WERI-Rb-1 (cell line): ENCODE data around the gene ZBTB3.
"Not testable (repeated sequence)": the region's sequence is repeated elsewhere in the genome, so short reads cannot be mapped to it uniquely, and the experiment has no call there.

Experiments
- DNase-seq: peaks from one replicate; pipeline ENCODE4 v3.0.0-alpha.2; 2020
- H3K27ac ChIP-seq: fragments of 250-450 bp; sonication (Bioruptor Pico); 2 replicates; pipeline ENCODE4 v1.5.1; 2020; ENCODE audit warnings: mild to moderate bottlenecking, moderate library complexity
- H3K27me3 ChIP-seq: fragments of 250-450 bp; sonication (Bioruptor Pico); 2 replicates; pipeline ENCODE4 v1.5.1; 2021; ENCODE audit warnings: mild to moderate bottlenecking, low read depth, moderate library complexity; ENCODE audit not compliant: insufficient read depth, severe bottlenecking
- H3K36me3 ChIP-seq: fragments of 250-450 bp; sonication (Bioruptor Pico); 2 replicates; pipeline ENCODE4 v1.5.1; 2020; ENCODE audit warnings: mild to moderate bottlenecking, moderate library complexity
- H3K4me3 ChIP-seq: 2 replicates; pipeline ENCODE4 v1.5.1; 2011; ENCODE audit warnings: low read depth, mild to moderate bottlenecking, control low read depth, low read length
- H3K9me3 ChIP-seq: fragments of 250-450 bp; sonication (Bioruptor Pico); 2 replicates; pipeline ENCODE4 v1.5.1; 2021; ENCODE audit warnings: mild to moderate bottlenecking, moderate library complexity; ENCODE audit not compliant: severe bottlenecking
- TF ChIP-seq, protein P1 (sequence below): IDR thresholded peaks from 2 replicates; pipeline ENCODE4 v1.5.1; 2011; ENCODE audit warnings: low read depth, mild to moderate bottlenecking, control low read depth, inconsistent platforms, low read length

The ZBTB3 gene

DNA sequence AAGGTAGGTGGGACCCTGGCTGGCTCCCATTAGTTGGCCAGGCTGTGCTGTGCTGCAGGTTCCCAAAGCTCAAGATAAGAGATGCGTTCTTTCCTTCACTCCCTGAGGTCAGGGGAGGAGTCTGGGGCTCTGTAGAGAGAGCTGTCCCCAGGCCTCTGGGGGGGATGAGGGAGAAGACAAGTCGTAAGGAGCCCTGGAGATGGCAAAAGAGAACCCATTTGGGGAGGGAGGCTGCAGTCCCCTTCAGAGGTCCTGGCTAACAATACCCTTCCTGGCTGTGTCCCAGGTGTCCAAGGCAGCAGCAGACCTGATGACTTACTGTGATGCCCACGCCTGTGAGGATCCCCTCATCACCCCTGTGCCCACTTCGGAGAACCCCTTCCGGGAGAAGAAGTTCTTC is 45.6 kb downstream of the ZBTB3 start:
- no peak overlapping the region for H3K4me3 ChIP-seq
- no peak for DNase-seq
- H3K9me3 ChIP-seq, result no peaks in the 10 kb centered on the region
- no peaks in the 10 kb centered on the region for H3K27me3 ChIP-seq
- peak overlapping the region; percentile 87 for H3K27ac ChIP-seq
- peaks cover 62% of the 10 kb centered on the region for H3K36me3 ChIP-seq
- TF ChIP-seq, protein P1, sequence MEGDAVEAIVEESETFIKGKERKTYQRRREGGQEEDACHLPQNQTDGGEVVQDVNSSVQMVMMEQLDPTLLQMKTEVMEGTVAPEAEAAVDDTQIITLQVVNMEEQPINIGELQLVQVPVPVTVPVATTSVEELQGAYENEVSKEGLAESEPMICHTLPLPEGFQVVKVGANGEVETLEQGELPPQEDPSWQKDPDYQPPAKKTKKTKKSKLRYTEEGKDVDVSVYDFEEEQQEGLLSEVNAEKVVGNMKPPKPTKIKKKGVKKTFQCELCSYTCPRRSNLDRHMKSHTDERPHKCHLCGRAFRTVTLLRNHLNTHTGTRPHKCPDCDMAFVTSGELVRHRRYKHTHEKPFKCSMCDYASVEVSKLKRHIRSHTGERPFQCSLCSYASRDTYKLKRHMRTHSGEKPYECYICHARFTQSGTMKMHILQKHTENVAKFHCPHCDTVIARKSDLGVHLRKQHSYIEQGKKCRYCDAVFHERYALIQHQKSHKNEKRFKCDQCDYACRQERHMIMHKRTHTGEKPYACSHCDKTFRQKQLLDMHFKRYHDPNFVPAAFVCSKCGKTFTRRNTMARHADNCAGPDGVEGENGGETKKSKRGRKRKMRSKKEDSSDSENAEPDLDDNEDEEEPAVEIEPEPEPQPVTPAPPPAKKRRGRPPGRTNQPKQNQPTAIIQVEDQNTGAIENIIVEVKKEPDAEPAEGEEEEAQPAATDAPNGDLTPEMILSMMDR, result no peak

DNA sequence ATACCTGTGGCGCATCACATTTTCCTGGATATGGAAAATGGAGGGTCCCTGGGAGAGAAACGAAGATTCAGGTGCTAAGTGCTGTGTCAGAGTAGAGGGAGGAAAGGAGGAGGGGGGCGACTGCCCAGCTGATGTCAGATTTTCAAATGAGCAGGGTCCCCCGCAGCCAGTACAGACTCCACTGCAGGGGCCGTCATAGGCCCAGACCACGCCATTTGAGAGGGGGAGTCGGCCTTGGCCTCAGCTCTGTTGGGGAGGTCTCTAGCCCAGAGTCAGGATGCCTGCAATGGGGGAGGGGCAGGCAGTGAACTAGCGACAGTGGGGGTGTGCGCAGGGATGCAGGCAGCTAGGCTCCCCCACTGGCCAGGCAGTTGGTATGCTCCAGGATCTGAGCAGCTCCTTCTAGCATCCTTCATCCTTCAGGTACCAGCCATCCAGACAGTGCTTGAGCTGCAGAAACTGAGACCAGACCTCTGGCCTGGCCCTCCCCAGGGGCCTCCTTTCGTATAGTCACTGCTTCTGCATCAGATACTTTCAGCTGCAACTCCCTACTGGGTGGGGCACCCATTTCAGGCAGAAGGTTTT is 46.6 kb downstream of the ZBTB3 start, which contains the start of the genes BSCL2 and GNG3:
Gene BSCL2, minus strand, starts transcription at position 148 of the 585 bp plus-strand sequence. CDS start 229 bp downstream, outside the sequence.
Gene GNG3, plus strand, starts transcription at position 400 of the 585 bp plus-strand sequence. CDS start 620 bp downstream, outside the sequence.
- H3K36me3 ChIP-seq, result peaks cover 55% of the 10 kb centered on the region
- no peaks in the 10 kb centered on the region for H3K27me3 ChIP-seq
- peak within 1 kb of the TSS; percentile 87 for H3K27ac ChIP-seq
- peak; percentile 65 for DNase-seq
- H3K4me3 ChIP-seq, result peak within 1 kb of the TSS; percentile 60
- TF ChIP-seq, protein P1, result no peak
- H3K9me3 ChIP-seq, result no peaks in the 10 kb centered on the region

DNA sequence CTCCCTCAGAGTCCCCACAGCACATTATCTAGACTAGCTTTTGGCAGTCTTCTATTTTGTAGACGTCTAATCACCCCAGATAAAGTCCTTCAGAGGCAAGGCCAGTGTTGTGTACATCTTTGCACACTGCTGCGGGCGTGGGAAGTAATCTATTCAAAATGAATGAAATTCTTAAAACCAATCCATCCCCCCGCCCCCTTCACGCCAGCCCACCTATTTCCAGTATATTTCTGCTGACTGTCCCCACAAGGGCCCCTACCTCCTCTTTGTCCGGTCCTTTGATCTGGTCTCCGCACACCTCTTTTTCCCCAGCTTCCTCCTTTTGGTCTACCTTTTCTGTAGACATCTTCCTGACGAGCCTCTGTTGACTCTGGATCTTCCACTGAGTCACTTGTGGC is 47.1 kb downstream of the ZBTB3 start:
- H3K36me3 ChIP-seq, result peaks cover 57% of the 10 kb centered on the region
- H3K27ac ChIP-seq, result peak overlapping the region; percentile 84
- H3K4me3 ChIP-seq, result peak overlapping the region; percentile 60

DNA sequence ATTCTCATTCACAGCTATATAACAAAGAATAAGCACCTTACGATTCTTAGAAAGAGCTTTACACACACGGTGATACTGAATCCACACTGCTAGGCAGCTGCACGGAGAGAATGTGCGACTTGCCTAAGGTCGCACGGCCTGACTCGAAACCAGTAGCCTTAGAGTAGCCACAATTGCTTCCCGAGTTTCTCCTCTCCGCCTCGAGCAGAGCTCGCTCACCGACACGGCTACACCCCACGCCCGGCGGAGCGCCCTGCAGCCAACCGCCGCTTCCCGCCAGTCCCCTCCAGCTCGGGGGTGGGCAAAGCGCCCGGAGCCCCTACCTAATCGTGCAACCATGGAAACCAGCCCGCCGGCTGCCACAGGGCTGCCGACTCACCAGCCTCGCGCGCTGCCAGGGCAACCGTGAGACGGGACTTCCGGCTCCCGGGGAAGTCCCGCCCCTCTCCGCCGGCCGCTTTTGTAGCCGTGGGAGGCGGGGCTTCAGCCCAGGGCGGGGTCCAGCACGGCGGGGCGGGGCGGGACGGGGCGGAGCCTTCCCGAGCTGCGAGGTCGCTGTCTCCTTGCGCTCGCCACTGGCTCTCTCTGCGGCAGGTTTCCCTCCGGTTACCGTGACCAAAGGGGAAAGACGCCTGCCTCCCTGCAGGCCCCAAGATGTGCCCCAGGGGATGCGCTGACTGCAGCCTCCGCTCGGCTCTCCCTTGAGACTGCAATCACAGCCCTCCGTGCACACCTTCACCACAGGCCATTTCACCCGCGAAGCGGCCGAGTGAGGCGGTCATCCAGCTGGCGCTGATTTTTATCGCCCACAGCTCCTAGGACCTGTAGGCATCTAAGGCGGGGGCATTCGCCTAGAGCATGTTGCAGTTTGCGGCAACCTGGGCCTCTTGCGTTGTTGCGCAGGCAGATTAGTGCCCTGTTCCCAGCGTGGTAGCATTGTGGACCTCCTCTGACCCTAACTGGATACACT is 47.8 kb downstream of the ZBTB3 start:
- peak overlapping the region; percentile 60 for H3K4me3 ChIP-seq
- no peaks in the 10 kb centered on the region for H3K9me3 ChIP-seq
- peak overlapping the region; percentile 84 for H3K27ac ChIP-seq
- H3K36me3 ChIP-seq, result peaks cover 54% of the 10 kb centered on the region
- TF ChIP-seq, protein P1, result no peak
- peak; percentile 94 for DNase-seq
- H3K27me3 ChIP-seq, result no peaks in the 10 kb centered on the region

More for the DNA sequence above, 47.1 kb downstream of the ZBTB3 start:
- TF ChIP-seq, protein P1, result no peak
- no peak for DNase-seq
- Histone ChIP-seq H3K9me3 (no peaks in the 10 kb centered on the region), H3K27me3 (no peaks in the 10 kb centered on the region)

DNA sequence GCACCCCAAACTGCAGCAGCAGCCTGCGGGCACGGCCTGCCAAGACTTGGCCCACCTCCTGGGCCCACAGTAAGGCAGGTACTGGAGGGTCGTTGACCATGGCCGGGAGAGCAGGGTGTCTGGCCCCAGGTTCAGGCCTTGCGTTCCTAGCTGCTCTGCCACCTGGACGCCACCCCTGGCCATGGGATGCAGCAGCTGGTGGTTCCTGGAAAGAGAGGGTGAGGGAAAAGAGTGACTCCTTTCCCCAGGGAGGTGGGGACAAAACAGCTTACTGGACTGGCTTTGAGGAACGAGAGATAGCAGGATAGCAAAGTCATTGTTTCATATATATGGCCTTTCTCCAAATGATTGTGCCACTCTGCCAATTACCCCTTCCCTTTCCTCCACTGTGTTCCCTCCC is 48.5 kb downstream of the ZBTB3 start:
- TF ChIP-seq, protein P1, result no peak
- Histone ChIP-seq H3K9me3 (no peaks in the 10 kb centered on the region), H3K36me3 (peaks cover 50% of the 10 kb centered on the region), H3K4me3 (peak overlapping the region; percentile 60), H3K27me3 (no peaks in the 10 kb centered on the region), H3K27ac (peak overlapping the region; percentile 81)
- peak; percentile 54 for DNase-seq

DNA sequence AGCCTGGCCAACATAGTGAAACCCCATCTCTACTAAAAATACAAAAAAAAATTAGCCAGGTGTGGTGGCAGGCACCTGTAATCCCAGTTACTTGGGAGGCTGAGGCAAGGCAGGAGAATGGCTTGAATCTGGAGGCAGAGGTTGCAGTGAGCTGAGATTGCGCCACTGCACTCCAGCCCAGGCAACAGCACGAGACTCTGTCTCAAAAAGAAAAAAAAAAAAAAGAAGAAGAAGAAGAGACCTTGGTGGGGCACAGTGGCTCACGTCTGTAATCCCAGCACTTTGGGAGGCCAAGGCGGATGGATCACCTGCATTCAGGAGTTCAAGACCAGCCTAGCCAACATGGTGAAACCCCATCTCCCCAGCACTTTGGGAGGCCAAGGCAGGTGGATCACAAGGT is 50.0 kb downstream of the ZBTB3 start:
- DNase-seq, H3K27ac ChIP-seq, H3K27me3 ChIP-seq, H3K4me3 ChIP-seq, H3K9me3 ChIP-seq: not testable (repeated sequence)
- peaks cover 45% of the 10 kb centered on the region for H3K36me3 ChIP-seq
